ENCODE measurements around the gene TLCD2. TPM values are rescaled to one million over a fixed set of nuclear protein-coding genes. Genes with fewer than 3 reads are reported as not detected.

TLCD2 gene
- total and polyA plus RNA-seq, 2 experiments from 2014 or later, result 0.70 to 1.4 TPM

DNA sequence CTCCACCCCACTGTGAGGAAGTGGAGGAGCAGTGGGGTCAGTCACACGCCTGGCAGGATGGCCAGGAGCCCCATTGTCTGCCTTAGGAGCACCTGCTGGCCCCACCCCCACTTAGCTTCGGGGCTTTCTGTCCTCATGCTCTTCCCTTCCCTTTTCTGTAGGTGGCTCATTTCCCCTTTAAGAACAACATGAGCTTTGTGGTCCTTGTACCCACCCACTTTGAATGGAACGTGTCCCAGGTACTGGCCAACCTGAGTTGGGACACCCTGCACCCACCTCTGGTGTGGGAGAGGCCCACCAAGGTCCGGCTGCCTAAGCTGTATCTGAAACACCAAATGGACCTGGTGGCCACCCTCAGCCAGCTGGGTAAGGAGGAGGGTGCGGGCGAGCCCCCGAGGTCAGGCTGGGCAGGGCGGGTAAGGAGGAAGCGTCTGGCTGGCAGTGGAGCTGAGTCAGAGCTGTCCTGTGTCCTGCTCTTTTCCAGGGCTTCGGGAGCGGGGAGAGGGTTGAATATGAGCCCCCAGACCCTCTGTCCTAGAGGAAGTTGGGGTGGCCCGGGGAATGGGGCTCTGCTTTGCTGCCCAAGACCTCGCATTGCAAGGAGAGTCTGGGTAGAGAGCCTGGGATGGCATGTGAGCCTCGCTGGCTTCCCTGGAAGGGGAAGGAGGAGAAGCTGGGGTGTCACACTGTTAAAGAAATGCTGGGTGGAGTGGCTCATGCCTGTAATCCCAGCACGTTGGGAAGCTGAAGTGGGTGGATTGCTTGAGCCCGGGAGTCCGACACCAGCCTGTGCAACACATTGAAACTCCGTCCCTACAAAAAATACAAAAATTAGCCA, 42.5 kb upstream of the TLCD2 start:
- H3K27ac Mint-ChIP-seq, result no peak overlapping the region

More for the DNA sequence above, 42.5 kb upstream of the TLCD2 start:
- ATAC-seq (peak; percentile 45), DNase-seq (ENCODE audit: low spot score) (peak; percentile 69)
- Histone ChIP-seq H3K4me3 (0 out of 2 replicates have a peak overlapping the region, but pooled peaks have one; percentile 17), H3K36me3 (ENCODE audit: insufficient read depth) (no peaks in the 10 kb centered on the region), H3F3A (replicated peaks; ENCODE audit: low read depth) (no peaks in the 10 kb centered on the region), H3K27ac (ENCODE audit: low read depth) (no peak overlapping the region), H3K4me1 (ENCODE audit: insufficient read depth) (peaks cover 6% of the 10 kb centered on the region), H4K20me1 (replicated peaks; ENCODE audit: insufficient read depth) (no peaks in the 10 kb centered on the region), H3K79me2 (replicated peaks; ENCODE audit: insufficient read depth) (no peaks in the 10 kb centered on the region), H2AFZ (peak overlapping the region; percentile 98), H3K9me2 (ENCODE audit: insufficient read depth) (no peaks in the 10 kb centered on the region), H3K27me3 (ENCODE audit: insufficient read depth) (no peaks in the 10 kb centered on the region), H3K4me2 (peak overlapping the region; percentile 55; the same call in 1 of the 2 replicates)
- Mint-ChIP-seq H3K4me1 (peaks cover 18% of the 10 kb centered on the region), H3K27me3 (ENCODE audit: insufficient read depth, low read depth, poor library complexity) (peaks cover 14% of the 10 kb centered on the region), H3K36me3 (ENCODE audit: low read depth) (no peaks in the 10 kb centered on the region), H3K4me3 (peak overlapping the region; percentile 43), H3K9me3 (no peaks in the 10 kb centered on the region; the same call in 2 of the 3 replicates)
- no peak for TF ChIP-seq POLR2AphosphoS5 (IDR thresholded peaks at IDR 0.05; ENCODE audit: low read depth)
- TF ChIP-seq ETS1 (IDR thresholded peaks at IDR 0.05), result no peak
- TF ChIP-seq, protein P1, sequence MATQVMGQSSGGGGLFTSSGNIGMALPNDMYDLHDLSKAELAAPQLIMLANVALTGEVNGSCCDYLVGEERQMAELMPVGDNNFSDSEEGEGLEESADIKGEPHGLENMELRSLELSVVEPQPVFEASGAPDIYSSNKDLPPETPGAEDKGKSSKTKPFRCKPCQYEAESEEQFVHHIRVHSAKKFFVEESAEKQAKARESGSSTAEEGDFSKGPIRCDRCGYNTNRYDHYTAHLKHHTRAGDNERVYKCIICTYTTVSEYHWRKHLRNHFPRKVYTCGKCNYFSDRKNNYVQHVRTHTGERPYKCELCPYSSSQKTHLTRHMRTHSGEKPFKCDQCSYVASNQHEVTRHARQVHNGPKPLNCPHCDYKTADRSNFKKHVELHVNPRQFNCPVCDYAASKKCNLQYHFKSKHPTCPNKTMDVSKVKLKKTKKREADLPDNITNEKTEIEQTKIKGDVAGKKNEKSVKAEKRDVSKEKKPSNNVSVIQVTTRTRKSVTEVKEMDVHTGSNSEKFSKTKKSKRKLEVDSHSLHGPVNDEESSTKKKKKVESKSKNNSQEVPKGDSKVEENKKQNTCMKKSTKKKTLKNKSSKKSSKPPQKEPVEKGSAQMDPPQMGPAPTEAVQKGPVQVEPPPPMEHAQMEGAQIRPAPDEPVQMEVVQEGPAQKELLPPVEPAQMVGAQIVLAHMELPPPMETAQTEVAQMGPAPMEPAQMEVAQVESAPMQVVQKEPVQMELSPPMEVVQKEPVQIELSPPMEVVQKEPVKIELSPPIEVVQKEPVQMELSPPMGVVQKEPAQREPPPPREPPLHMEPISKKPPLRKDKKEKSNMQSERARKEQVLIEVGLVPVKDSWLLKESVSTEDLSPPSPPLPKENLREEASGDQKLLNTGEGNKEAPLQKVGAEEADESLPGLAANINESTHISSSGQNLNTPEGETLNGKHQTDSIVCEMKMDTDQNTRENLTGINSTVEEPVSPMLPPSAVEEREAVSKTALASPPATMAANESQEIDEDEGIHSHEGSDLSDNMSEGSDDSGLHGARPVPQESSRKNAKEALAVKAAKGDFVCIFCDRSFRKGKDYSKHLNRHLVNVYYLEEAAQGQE (IDR thresholded peaks at IDR 0.05; ENCODE audit: unreplicated experiment), result no peak
- TF ChIP-seq ZNF114 (CRISPR knock-in tag; IDR thresholded peaks at IDR 0.05), result no peak
- TF ChIP-seq EZH2 (IDR thresholded peaks at IDR 0.05; ENCODE audit: low read depth, unreplicated experiment), result no peak
- no peak for TF ChIP-seq CREB1 (CRISPR knock-in tag; IDR thresholded peaks at IDR 0.05; ENCODE audit: low read depth)
- TF ChIP-seq ZNF331 (CRISPR knock-in tag; IDR thresholded peaks at IDR 0.05; ENCODE audit: low read depth), result no peak
- peak in 1 of 2 experiments; percentile 18; a peak in 1 of 4 replicates for TF ChIP-seq CTCF (conservative IDR thresholded peaks at IDR 0.05; ENCODE audit: low read depth in 2 of 2)

Measured in GM23338 (cell line).